Small intestine (tissue), 7 donors: Measurements from ENCODE around the gene CLASP1. TPM values are rescaled to one million over a fixed set of nuclear protein-coding genes. Genes with fewer than 3 reads are reported as not detected.
"Not testable (repeated sequence)": the region's sequence is repeated elsewhere in the genome, so short reads cannot be mapped to it uniquely, and the experiment has no call there.

Experiments
- DNase-seq, 2 donors: peaks; one replicate each; pipeline versions ENCODE4 v3.0.0 to v3.0.0-alpha.2; 2013
- FAIRE-seq: peaks from 2 replicates; lab custom pipeline; 2012; peaks lifted over from hg19 to GRCh38; lab: Jason Lieb, UNC
- H3K27ac ChIP-seq, 3 donors: one replicate each; pipeline ENCODE4 v1.5.1; 2013; ENCODE audit warnings: low read length in 2 of 3, mild to moderate bottlenecking in 2 of 3, control low read depth in 1 of 3, inconsistent platforms in 1 of 3, low read depth in 1 of 3, moderate library complexity in 1 of 3
- H3K27me3 ChIP-seq, 3 donors: one replicate each; pipeline ENCODE4 v1.6.1; 2013; ENCODE audit warnings: low read length in 3 of 3, inconsistent platforms in 1 of 3; ENCODE audit not compliant: control insufficient read depth in 3 of 3, insufficient read depth in 3 of 3
- H3K36me3 ChIP-seq, 3 donors: one replicate each; pipeline ENCODE4 v1.6.1; 2013; ENCODE audit warnings: low read length in 3 of 3, inconsistent platforms in 1 of 3, low read depth in 1 of 3, mild to moderate bottlenecking in 1 of 3, moderate library complexity in 1 of 3; ENCODE audit not compliant: control insufficient read depth in 3 of 3, insufficient read depth in 2 of 3
- H3K4me1 ChIP-seq, 3 donors: one replicate each; pipeline ENCODE4 v1.6.1; 2013; ENCODE audit warnings: low read length in 2 of 3, inconsistent platforms in 1 of 3, low read depth in 1 of 3, mild to moderate bottlenecking in 1 of 3, moderate library complexity in 1 of 3; ENCODE audit not compliant: control insufficient read depth in 3 of 3, insufficient read depth in 2 of 3
- H3K4me3 ChIP-seq, 3 donors: one replicate each; pipeline ENCODE4 v1.5.1; 2013; ENCODE audit warnings: low read length in 3 of 3, control low read depth in 1 of 3, inconsistent platforms in 1 of 3, low read depth in 1 of 3, mild to moderate bottlenecking in 1 of 3, moderate library complexity in 1 of 3
- H3K9me3 ChIP-seq, 2 donors: one replicate each; pipeline ENCODE4 v1.6.1; 2013; ENCODE audit warnings: low read depth in 1 of 2, low read length in 1 of 2; ENCODE audit not compliant: control insufficient read depth in 2 of 2, insufficient read depth in 1 of 2
- WGBS, 3 donors: extraction: QIAGEN DNeasy Blood & Tissue Kit; methylation state at CpG; one replicate each; pipeline ENCODE4 v1.1.7; 2013; 5-methylcytosine and 5-hydroxymethylcytosine counted together
- polyA plus RNA-seq, 4 donors: library from polyadenylated mRNA; stranded (reverse) in 3 of 4; unstranded in 1 of 4; fragments of 200-250 nt in 3 of 4; fragments of 120-200 nt in 1 of 4; gene quantifications; one replicate each; pipeline versions ENCODE4 v1.2.1 to v1.2.3, GENCODE V29; 2013
- donor health status: healthy with polysubstance abuse.
- donor health status: control.
- donor health status: control.
- donor health status: Bipolar disorder and iron deficiency.
- donor health status: healthy.

Gene CLASP1
- polyA plus RNA-seq, 4 donors, result 3.5 to 24.1 (median 8.6) TPM

DNA sequence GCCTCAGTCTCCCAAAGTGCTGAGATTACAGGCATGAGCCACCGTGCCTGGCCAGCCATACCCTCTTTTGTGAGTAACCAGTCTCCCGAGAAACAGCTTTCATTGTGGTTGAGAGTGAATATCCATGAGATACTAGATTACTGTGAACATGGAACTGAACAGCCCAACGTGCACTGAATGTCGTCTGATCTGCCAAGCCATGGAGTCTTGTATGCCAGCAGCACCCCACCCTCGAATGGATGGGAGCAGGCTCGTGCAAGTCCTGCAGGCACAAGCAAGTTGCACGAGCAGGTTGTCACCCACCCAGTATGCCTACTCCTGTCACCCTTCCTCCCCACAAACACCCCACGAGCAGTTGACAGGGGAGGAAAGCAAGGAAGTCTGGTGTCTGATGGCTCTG lies 327.8 kb downstream of the CLASP1 start:
- H3K36me3 ChIP-seq, result no peaks in the 10 kb centered on the region
- no peaks in the 10 kb centered on the region for H3K4me1 ChIP-seq
- 75 to 83% (median 83%) methylated on average over 8 of the region's 8 CpGs for WGBS, 3 donors
- H3K27me3 ChIP-seq, result no peaks in the 10 kb centered on the region
- no peak for DNase-seq
- H3K4me3 ChIP-seq, result no peak overlapping the region
- H3K9me3 ChIP-seq, result no peaks in the 10 kb centered on the region
- H3K27ac ChIP-seq, result no peak overlapping the region
- no peak for FAIRE-seq

DNA sequence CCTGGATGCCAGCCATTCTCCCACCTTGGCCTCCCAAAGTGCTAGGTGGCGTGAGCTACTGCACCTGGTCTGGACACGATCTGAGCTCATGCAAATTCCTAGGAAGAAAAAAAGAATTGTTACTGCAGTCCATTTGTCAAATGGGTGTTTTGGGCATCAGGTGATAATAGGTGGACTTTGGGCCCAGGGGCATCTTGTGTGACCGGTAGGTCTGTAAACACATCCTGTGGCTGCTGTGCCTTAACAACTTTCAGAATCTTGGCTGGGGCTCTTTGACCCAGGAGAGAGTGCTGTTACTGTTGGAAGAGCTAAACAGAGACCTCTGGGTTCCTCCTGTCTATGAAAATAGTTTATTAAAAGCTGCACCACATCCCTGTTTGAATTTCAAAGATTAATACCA lies 329.3 kb downstream of the CLASP1 start:
- no peaks in the 10 kb centered on the region for H3K4me1 ChIP-seq
- H3K9me3 ChIP-seq, result no peaks in the 10 kb centered on the region
- no peak overlapping the region for H3K4me3 ChIP-seq
- WGBS, 3 donors, result 43 to 68% (median 45%) methylated on average over 3 of the region's 3 CpGs
- DNase-seq (peak in 1 of 2 donors; percentile 19), FAIRE-seq (no peak)
- H3K27ac ChIP-seq, result no peak overlapping the region
- H3K27me3 ChIP-seq, result no peaks in the 10 kb centered on the region
- H3K36me3 ChIP-seq, result no peaks in the 10 kb centered on the region

DNA sequence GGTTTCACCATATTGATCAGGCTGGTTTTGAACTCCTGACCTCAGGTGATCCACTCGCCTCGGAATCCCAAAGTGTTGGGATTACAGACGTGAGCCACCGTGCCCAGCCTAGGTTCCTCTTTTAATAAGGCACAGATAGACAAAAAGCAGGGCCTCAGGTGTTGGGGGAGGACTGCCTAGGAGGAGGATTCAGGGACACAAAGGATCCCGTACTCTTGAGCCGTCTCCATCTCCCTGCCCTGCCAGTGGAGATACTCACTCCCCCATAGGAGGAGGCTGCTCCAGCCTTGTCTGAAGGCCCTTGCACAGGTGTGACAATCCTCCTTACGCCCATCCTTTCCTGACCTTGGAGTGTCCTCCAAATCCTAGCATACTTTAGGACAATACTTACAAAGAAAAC lies 332.3 kb downstream of the CLASP1 start:
- no peaks in the 10 kb centered on the region for H3K4me1 ChIP-seq
- no peaks in the 10 kb centered on the region for H3K36me3 ChIP-seq
- H3K9me3 ChIP-seq, result no peaks in the 10 kb centered on the region
- no peak for FAIRE-seq
- no peak overlapping the region for H3K27ac ChIP-seq
- no peak for DNase-seq
- 78 to 89% (median 82%) methylated on average over 7 of the region's 7 CpGs for WGBS, 3 donors
- H3K4me3 ChIP-seq, result no peak overlapping the region
- no peaks in the 10 kb centered on the region for H3K27me3 ChIP-seq

DNA sequence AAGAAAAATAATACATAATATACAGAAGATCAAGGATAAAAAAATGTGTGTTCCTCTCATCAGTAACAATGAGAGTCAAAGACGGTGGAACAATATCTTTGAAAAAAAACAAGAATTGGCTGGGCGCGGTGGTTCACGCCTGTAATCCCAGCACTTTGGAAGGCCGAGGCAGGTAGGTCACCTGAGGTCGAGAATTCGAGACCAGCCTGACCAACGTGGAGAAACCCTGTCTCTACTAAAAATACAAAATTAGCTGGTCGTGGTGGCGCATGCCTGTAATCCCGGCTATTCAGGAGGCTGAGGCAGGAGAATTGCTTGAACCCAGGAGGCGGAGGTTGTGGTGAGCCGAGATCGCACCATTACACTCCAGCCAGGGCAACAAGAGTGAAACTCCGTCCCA lies 335.6 kb downstream of the CLASP1 start:
- not testable (repeated sequence) for H3K36me3 ChIP-seq, FAIRE-seq, H3K9me3 ChIP-seq, H3K27me3 ChIP-seq, H3K27ac ChIP-seq, H3K4me1 ChIP-seq, H3K4me3 ChIP-seq, DNase-seq
- 83 to 89% (median 86%) methylated on average over 15 of the region's 15 CpGs for WGBS, 3 donors

DNA sequence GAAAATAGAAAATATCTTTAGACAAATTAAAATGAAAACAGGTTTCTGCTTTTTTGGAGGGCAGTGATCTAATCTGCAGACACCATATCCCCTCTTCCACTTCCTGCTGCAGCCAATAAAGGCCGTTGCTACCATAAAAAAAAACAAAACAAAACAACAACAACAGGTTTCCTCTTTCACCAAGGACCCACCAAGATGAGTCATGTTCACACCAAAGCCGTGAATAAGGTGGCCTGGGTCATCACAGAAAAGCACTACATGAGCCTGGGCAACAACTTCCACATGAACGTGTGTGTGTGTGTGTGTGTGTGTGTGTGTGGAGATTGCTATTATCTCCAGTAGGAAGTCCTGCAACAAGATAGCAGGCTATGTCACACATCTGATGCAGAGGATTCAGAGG lies 339.5 kb downstream of the CLASP1 start:
- Histone ChIP-seq H3K4me1 (no peaks in the 10 kb centered on the region), H3K27me3 (peaks cover 0 to 8% (median 2%) of the 10 kb centered on the region in 3 donors), H3K9me3 (no peaks in the 10 kb centered on the region), H3K36me3 (no peaks in the 10 kb centered on the region), H3K4me3 (no peak overlapping the region), H3K27ac (no peak overlapping the region)
- DNase-seq (no peak), FAIRE-seq (no peak)
- 3 to 22% (median 11%) methylated on average over 3 of the region's 3 CpGs for WGBS, 3 donors

DNA sequence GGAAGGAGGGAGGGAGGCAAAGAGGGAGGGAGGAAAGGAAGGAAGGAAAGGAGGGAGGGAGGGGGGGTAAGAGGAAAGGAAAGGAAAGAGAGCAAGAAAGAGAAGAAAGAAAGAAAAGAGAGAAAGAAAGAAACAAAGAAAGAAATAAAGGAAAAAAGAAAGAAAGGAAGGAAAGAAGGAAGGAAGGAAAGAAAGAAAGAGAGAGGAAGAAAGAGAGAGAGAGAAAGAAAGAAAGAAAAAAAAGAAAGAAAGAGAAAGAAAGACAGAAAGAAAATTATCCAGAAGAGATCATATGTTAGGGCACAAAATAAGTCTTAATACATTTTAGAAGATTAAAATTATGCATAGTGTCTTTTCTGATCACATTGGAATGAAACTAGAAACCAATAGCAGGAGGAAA lies 339.9 kb downstream of the CLASP1 start:
- FAIRE-seq (no peak), DNase-seq (no peak)
- H3K36me3 ChIP-seq, result no peaks in the 10 kb centered on the region
- H3K27me3 ChIP-seq, result peaks cover 0 to 8% (median 2%) of the 10 kb centered on the region in 3 donors
- no peak overlapping the region for H3K4me3 ChIP-seq
- no peaks in the 10 kb centered on the region for H3K4me1 ChIP-seq
- H3K9me3 ChIP-seq, result no peaks in the 10 kb centered on the region
- no peak overlapping the region for H3K27ac ChIP-seq

DNA sequence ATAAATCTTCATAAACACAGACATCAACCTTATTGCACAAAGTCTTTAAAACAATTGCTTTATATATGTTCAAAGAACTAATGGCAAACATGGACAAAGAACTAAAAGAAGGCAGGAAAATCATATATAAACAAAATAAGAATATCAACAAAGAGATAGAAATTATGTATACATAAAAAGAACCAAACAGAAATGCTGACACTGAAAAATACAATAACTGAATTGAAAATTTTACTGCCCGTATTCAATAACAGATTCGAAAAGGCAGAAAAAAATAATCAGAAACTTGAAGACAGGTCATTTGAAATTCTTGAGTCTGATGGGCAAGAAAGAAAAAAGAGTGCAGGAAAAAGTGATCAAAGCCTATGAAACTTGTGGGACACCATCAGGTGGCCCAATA lies 342.2 kb downstream of the CLASP1 start:
- H3K36me3 ChIP-seq, result no peaks in the 10 kb centered on the region
- WGBS, 3 donors, result 92 to 97% (median 95%) methylated on average over 2 of the region's 2 CpGs
- FAIRE-seq (peak; percentile 10), DNase-seq (no peak)
- no peak overlapping the region for H3K27ac ChIP-seq
- no peaks in the 10 kb centered on the region for H3K4me1 ChIP-seq
- no peak overlapping the region for H3K4me3 ChIP-seq
- peaks cover 0 to 8% (median 2%) of the 10 kb centered on the region in 3 donors for H3K27me3 ChIP-seq
- H3K9me3 ChIP-seq, result no peaks in the 10 kb centered on the region

DNA sequence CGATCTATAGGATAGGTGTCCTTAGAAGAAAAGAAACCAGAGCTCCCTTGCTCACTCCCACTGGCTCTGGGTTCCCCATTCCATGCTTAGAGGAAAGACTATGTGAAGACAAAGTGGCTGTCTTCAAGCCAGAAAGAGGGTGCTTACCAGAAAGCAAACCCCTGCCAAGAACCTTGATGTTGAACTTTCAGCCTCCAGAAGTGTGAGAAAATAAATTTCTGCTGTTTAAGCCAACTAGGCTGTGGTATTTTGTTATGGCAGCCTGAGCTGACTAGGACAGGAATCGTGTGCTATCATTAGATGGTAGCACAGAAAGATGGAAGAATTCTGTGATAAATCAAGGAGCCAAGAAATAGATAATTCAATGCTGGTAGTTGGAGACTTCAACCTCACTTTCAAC lies 344.3 kb downstream of the CLASP1 start:
- no peak for DNase-seq
- H3K27me3 ChIP-seq, result peaks cover 0 to 8% (median 2%) of the 10 kb centered on the region in 3 donors
- H3K36me3 ChIP-seq, result no peaks in the 10 kb centered on the region
- no peak for FAIRE-seq
- no peak overlapping the region for H3K4me3 ChIP-seq
- 75 to 82% (median 79%) methylated on average over 2 of the region's 2 CpGs for WGBS, 3 donors
- no peak overlapping the region for H3K27ac ChIP-seq
- H3K9me3 ChIP-seq, result peaks cover 0 to 3% of the 10 kb centered on the region in 2 donors
- H3K4me1 ChIP-seq, result no peaks in the 10 kb centered on the region

DNA sequence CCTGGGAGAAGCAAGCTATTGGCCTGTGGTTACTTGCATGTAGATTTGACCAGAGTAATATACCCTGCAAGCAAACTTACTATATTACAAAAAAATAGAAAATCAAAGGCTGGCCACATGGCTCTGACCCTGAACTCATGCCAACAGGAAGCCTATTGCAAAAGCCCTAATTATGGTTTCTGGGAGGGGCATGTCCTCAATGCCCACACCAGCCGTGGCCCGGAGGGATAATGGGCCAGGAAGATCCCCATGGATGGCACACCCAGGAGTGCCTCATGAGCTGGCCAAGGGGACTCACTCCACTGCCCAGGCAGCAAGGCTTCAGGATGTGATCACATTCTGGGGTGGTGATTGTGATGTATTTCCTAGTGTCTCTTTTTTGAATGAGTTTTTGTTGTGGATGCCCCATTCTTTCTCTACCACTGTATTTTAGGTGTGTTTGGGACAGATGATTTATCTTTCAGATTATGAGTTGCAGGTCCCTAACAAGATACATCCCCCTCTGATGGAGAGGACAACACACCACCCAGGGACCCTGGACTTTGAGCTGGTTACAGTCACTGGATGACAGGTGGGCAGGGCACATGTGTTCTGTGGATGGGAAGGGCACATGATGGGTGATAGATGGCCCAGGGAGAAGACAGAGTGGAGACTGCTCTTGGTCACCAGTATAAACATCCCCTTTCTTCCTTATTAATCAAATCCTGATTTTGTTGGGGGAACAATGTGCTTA lies 345.6 kb downstream of the CLASP1 start:
- FAIRE-seq (no peak), DNase-seq (no peak)
- 22 to 38% (median 27%) methylated on average over 2 of the region's 2 CpGs for WGBS, 3 donors
- H3K27ac ChIP-seq, result no peak overlapping the region
- H3K36me3 ChIP-seq, result no peaks in the 10 kb centered on the region
- H3K27me3 ChIP-seq, result peaks cover 0 to 8% (median 2%) of the 10 kb centered on the region in 3 donors
- peaks cover 0 to 3% of the 10 kb centered on the region in 2 donors for H3K9me3 ChIP-seq
- H3K4me1 ChIP-seq, result no peaks in the 10 kb centered on the region
- H3K4me3 ChIP-seq, result no peak overlapping the region
